Thoracic aorta (tissue), 2 donors: Measurements from ENCODE around the gene PPIF. TPM values are rescaled to one million over a fixed set of nuclear protein-coding genes. Genes with fewer than 3 reads are reported as not detected.

ENCODE experiments used
- ATAC-seq: fragments of 150-250 bp; one replicate; pipeline ENCODE4 v1.8.0; 2017; ENCODE audit warnings: low read depth; ENCODE audit not compliant: insufficient number of reproducible peaks, low FRiP score
- DNase-seq: peaks from one replicate; pipeline ENCODE4 v3.0.0-alpha.2; 2020; ENCODE audit warnings: low spot score
- H3K27ac ChIP-seq, 2 donors: fragments of 200-600 bp; sonication (generic); 1 replicate in 1 of 2; 2 replicates in 1 of 2; pipeline ENCODE4 v1.5.1; 2016; ENCODE audit warnings: mild to moderate bottlenecking in 2 of 2, moderate library complexity in 2 of 2
- H3K27me3 ChIP-seq: fragments of 200-600 bp; sonication (generic); replicated peaks from 2 replicates; pipeline ENCODE4 v1.6.0; 2016; ENCODE audit warnings: mild to moderate bottlenecking; ENCODE audit not compliant: insufficient read depth
- H3K36me3 ChIP-seq: fragments of 200-600 bp; sonication (generic); one replicate; pipeline ENCODE4 v1.5.1; 2016
- H3K4me1 ChIP-seq, 2 donors: fragments of 200-600 bp; sonication (generic); 1 replicate in 1 of 2; 2 replicates in 1 of 2; pipeline versions ENCODE4 v1.5.1 to v1.6.0; 2016; ENCODE audit warnings: low read depth in 2 of 2, mild to moderate bottlenecking in 1 of 2; ENCODE audit not compliant: control insufficient read depth in 1 of 2
- H3K4me3 ChIP-seq: fragments of 200-600 bp; sonication (generic); 2 replicates; pipeline ENCODE4 v1.5.1; 2016; ENCODE audit warnings: mild to moderate bottlenecking
- H3K9me3 ChIP-seq: fragments of 200-600 bp; sonication (generic); 2 replicates; pipeline ENCODE4 v1.5.1; 2016
- CTCF ChIP-seq: fragments of 200-600 bp; sonication (generic); IDR thresholded peaks from one replicate; pipeline ENCODE4 v1.5.1; 2019; ENCODE audit warnings: antibody characterized with exemption
- total RNA-seq, 2 donors: library from RNA; depleted of rRNA; stranded (reverse); fragments of >200 nt; gene quantifications; one replicate each; pipeline versions ENCODE4 v1.1.0 to v1.2.3, GENCODE V29; 2016

The PPIF gene
- total RNA-seq, 2 donors from 2014 or later: 5.7 to 44.2 TPM

GRCh38 chr10:79375321-79376077 lies 28.2 kb downstream of the PPIF start:
- no peak overlapping the region for H3K27ac ChIP-seq
- no peak for TF ChIP-seq CTCF
- peaks cover 12 to 22% of the 10 kb centered on the region in 2 donors for H3K4me1 ChIP-seq
- DNase-seq: no peak
- H3K9me3 ChIP-seq: peaks cover 2% of the 10 kb centered on the region
- H3K4me3 ChIP-seq: no peak overlapping the region
- no peak for ATAC-seq
- no peaks in the 10 kb centered on the region for H3K36me3 ChIP-seq
- H3K27me3 ChIP-seq: no peaks in the 10 kb centered on the region

- DNase-seq (no peak), ATAC-seq (no peak)
- H3K27ac ChIP-seq: no peak overlapping the region
- peaks cover 12 to 29% of the 10 kb centered on the region in 2 donors for H3K4me1 ChIP-seq
- no peak overlapping the region for H3K4me3 ChIP-seq
- no peaks in the 10 kb centered on the region for H3K36me3 ChIP-seq
- H3K9me3 ChIP-seq: no peaks in the 10 kb centered on the region
- H3K27me3 ChIP-seq: no peaks in the 10 kb centered on the region
- TF ChIP-seq CTCF: no peak
Observed at GRCh38 chr10:79376078-79376628, 28.9 kb downstream of the PPIF start.

- Histone ChIP-seq H3K27me3 (no peaks in the 10 kb centered on the region), H3K36me3 (no peaks in the 10 kb centered on the region), H3K4me1 (peaks cover 19 to 37% of the 10 kb centered on the region in 2 donors), H3K4me3 (no peak overlapping the region), H3K27ac (no peak overlapping the region), H3K9me3 (no peaks in the 10 kb centered on the region)
- TF ChIP-seq CTCF: no peak
- ATAC-seq (no peak), DNase-seq (no peak)
Observed at GRCh38 chr10:79376751-79377556, 29.7 kb downstream of the PPIF start.

- Histone ChIP-seq H3K36me3 (no peaks in the 10 kb centered on the region), H3K27ac (no peak overlapping the region), H3K4me3 (no peak overlapping the region), H3K9me3 (no peaks in the 10 kb centered on the region), H3K27me3 (no peaks in the 10 kb centered on the region), H3K4me1 (peaks cover 22 to 45% of the 10 kb centered on the region in 2 donors)
- no peak for DNase-seq
- no peak for TF ChIP-seq CTCF
- no peak for ATAC-seq
Observed at GRCh38 chr10:79377557-79378382, 30.5 kb downstream of the PPIF start.

GRCh38 chr10:79378383-79378646 lies 31.0 kb downstream of the PPIF start:
- H3K4me1 ChIP-seq: peaks cover 22 to 47% of the 10 kb centered on the region in 2 donors
- H3K4me3 ChIP-seq: no peak overlapping the region
- H3K27ac ChIP-seq: no peak overlapping the region
- ATAC-seq: no peak
- no peak for TF ChIP-seq CTCF
- no peaks in the 10 kb centered on the region for H3K27me3 ChIP-seq
- H3K36me3 ChIP-seq: no peaks in the 10 kb centered on the region
- no peak for DNase-seq
- H3K9me3 ChIP-seq: no peaks in the 10 kb centered on the region
